NK-92 treated with Interleukin-12 subunit alpha and Interleukin-12 subunit beta, amount 100 ng/mL, for 24 hours (cell line): ENCODE results near the gene SEMA5A.

Source experiments
- DNase-seq: peaks from one replicate; lab custom pipeline; 2025; lab: John Stamatoyannopoulos, UW

The SEMA5A gene

GRCh38 chr5:9009931-9010651 lies 535.8 kb downstream of the SEMA5A start:
- no peak for DNase-seq

- DNase-seq, result no peak
Observed at GRCh38 chr5:8997542-8998070, 548.3 kb downstream of the SEMA5A start.

- no peak for DNase-seq
Observed at GRCh38 chr5:8993031-8993430, 552.8 kb downstream of the SEMA5A start.
